Endodermal cell (in vitro differentiated cells): Measurements from ENCODE around the gene GPD2. TPM values are rescaled to one million over a fixed set of nuclear protein-coding genes. Genes with fewer than 3 reads are reported as not detected.

Source experiments
- DNase-seq: peaks from one replicate; pipeline ENCODE4 v3.0.0-alpha.2; 2017
- H3K27ac ChIP-seq: 2 replicates; pipeline ENCODE4 v1.5.1; 2013; ENCODE audit warnings: mild to moderate bottlenecking, low read depth, low read length, moderate library complexity
- H3K27me3 ChIP-seq: 2 replicates; pipeline ENCODE4 v1.6.1; 2013; ENCODE audit warnings: mild to moderate bottlenecking, low read length, moderate library complexity; ENCODE audit not compliant: insufficient read depth, control insufficient read depth, poor library complexity, severe bottlenecking
- H3K36me3 ChIP-seq: 2 replicates; pipeline ENCODE4 v1.7.0; 2013; ENCODE audit warnings: mild to moderate bottlenecking, low read length, moderate library complexity; ENCODE audit not compliant: control insufficient read depth, insufficient read depth
- H3K4me1 ChIP-seq: one replicate; pipeline ENCODE4 v1.7.0; 2013; ENCODE audit warnings: low read length; ENCODE audit not compliant: control insufficient read depth, insufficient read depth
- H3K4me3 ChIP-seq: 2 replicates; pipeline ENCODE4 v1.5.1; 2013; ENCODE audit warnings: mild to moderate bottlenecking, low read length, moderate library complexity
- H3K9ac ChIP-seq: 2 replicates; pipeline ENCODE4 v1.6.1; 2013; ENCODE audit warnings: mild to moderate bottlenecking, low read length, moderate library complexity; ENCODE audit not compliant: poor library complexity, severe bottlenecking; ENCODE audit errors: extremely low read depth
- H3K9me3 ChIP-seq: 2 replicates; pipeline ENCODE4 v1.6.1; 2013; ENCODE audit warnings: mild to moderate bottlenecking, low read length, moderate library complexity; ENCODE audit not compliant: control insufficient read depth
- H3K27ac Mint-ChIP-seq: 2 replicates; pipeline ENCODE4 v1.8.0; 2020; ENCODE audit warnings: mixed read lengths
- H3K27me3 Mint-ChIP-seq: 2 replicates; pipeline ENCODE4 v1.8.0; 2021; ENCODE audit warnings: mild to moderate bottlenecking, mixed read lengths; ENCODE audit not compliant: insufficient read depth
- H3K36me3 Mint-ChIP-seq: 2 replicates; pipeline ENCODE4 v1.8.0; 2020; ENCODE audit warnings: low read depth, mixed read lengths
- H3K4me1 Mint-ChIP-seq: 2 replicates; pipeline ENCODE4 v1.8.0; 2020; ENCODE audit warnings: mixed read lengths
- H3K4me3 Mint-ChIP-seq: 2 replicates; pipeline ENCODE4 v1.8.0; 2020; ENCODE audit warnings: mild to moderate bottlenecking, moderate library complexity, mixed read lengths
- H3K9me3 Mint-ChIP-seq: 2 replicates; pipeline ENCODE4 v1.8.0; 2020; ENCODE audit warnings: mild to moderate bottlenecking, mixed read lengths
- WGBS, 2 experiments: methylation state at CpG; one replicate each; pipeline versions ENCODE4 v1.1.5 to v1.1.7; 2013; ENCODE audit warnings: missing lambda C conversion rate in 2 of 2, mixed read lengths in 1 of 2; ENCODE audit not compliant: insufficient coverage in 1 of 2, insufficient read length in 1 of 2; 5-methylcytosine and 5-hydroxymethylcytosine counted together
- total RNA-seq, 2 donors: library from RNA; stranded (reverse); fragmentation: NEBNext Ultra II Directional in 1 of 2; extraction: Animal tissue kit (Norgen Biotek cat#: 25700) in 1 of 2; gene quantifications; 2 replicates in 1 of 2; 3 replicates in 1 of 2; pipeline ENCODE4 v1.2.1, GENCODE V29; 2021
- TF ChIP-seq, protein P1 (sequence below): fragments of 200-600 bp; sonication (generic); conservative IDR thresholded peaks from 2 replicates; pipeline ENCODE4 v1.5.0; 2021; ENCODE audit warnings: antibody characterized with exemption, mild to moderate bottlenecking

Gene GPD2
- total RNA-seq, 2 donors from 2014 or later: 51.7 to 64.6 TPM

DNA sequence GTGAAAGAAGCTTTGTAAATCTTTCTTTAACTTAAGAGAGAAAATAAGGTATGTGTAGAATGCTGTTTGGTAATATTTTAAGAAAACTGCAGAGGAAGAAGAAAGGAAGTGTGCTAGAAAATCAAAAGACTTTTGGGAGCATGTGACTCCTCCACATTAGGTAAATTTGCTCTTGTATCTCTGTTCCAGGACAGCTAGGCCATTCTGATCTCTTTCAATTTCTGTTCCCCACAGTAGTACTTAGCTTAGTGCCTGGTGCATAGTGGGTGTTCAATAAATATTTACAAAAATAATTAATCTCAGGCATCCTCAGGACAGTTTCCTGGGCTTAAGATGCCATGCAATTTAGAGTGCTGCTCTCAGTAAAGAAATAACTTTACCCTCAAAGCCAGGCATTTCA, 105.0 kb downstream of the GPD2 start:
- TF ChIP-seq, protein P1, sequence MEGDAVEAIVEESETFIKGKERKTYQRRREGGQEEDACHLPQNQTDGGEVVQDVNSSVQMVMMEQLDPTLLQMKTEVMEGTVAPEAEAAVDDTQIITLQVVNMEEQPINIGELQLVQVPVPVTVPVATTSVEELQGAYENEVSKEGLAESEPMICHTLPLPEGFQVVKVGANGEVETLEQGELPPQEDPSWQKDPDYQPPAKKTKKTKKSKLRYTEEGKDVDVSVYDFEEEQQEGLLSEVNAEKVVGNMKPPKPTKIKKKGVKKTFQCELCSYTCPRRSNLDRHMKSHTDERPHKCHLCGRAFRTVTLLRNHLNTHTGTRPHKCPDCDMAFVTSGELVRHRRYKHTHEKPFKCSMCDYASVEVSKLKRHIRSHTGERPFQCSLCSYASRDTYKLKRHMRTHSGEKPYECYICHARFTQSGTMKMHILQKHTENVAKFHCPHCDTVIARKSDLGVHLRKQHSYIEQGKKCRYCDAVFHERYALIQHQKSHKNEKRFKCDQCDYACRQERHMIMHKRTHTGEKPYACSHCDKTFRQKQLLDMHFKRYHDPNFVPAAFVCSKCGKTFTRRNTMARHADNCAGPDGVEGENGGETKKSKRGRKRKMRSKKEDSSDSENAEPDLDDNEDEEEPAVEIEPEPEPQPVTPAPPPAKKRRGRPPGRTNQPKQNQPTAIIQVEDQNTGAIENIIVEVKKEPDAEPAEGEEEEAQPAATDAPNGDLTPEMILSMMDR: no peak
- H3K9me3 Mint-ChIP-seq: peaks cover 3% of the 10 kb centered on the region
- H3K4me3 Mint-ChIP-seq: no peak overlapping the region
- peaks cover 17% of the 10 kb centered on the region for H3K36me3 Mint-ChIP-seq
- H3K9ac ChIP-seq: no peak overlapping the region
- no peak overlapping the region for H3K27ac ChIP-seq
- H3K4me1 ChIP-seq: peaks cover 5% of the 10 kb centered on the region
- H3K4me3 ChIP-seq: no peak overlapping the region
- peaks cover 13% of the 10 kb centered on the region for H3K4me1 Mint-ChIP-seq
- H3K27ac Mint-ChIP-seq: no peak overlapping the region
- no peaks in the 10 kb centered on the region for H3K27me3 Mint-ChIP-seq
- H3K9me3 ChIP-seq: peaks cover 17% of the 10 kb centered on the region
- peaks cover 8% of the 10 kb centered on the region for H3K36me3 ChIP-seq
- H3K27me3 ChIP-seq: no peaks in the 10 kb centered on the region
- no peak for DNase-seq

DNA sequence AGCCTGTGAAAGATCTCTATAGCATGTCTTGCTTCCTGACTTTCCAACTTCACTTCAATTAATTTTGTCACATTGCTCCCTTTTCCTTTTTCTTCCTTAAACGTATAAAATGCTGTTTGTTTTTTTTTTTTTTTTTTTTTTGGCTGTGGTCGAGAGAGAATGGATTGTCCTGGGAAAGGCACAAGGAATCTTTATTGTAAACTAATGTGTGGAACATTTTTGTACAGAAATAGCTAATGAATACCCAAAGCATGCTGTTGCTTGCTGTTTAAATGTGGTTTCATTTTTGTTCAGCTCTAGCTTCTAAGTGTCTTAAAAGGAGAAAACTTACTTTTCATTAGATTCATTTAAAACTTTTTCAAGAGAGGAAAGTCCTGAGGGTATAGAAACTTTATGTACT, 105.5 kb downstream of the GPD2 start:
- H3K36me3 ChIP-seq: peaks cover 8% of the 10 kb centered on the region
- peaks cover 5% of the 10 kb centered on the region for H3K4me1 ChIP-seq
- no peaks in the 10 kb centered on the region for H3K27me3 ChIP-seq
- H3K27me3 Mint-ChIP-seq: no peaks in the 10 kb centered on the region
- no peak overlapping the region for H3K27ac ChIP-seq
- DNase-seq: no peak
- no peak overlapping the region for H3K27ac Mint-ChIP-seq
- TF ChIP-seq, protein P1: no peak
- peaks cover 15% of the 10 kb centered on the region for H3K4me1 Mint-ChIP-seq
- WGBS, 2 experiments: 100% methylated on average over 2 of the region's 2 CpGs; no CpG with 5 or more reads in 1 of the 2 experiments
- no peak overlapping the region for H3K4me3 Mint-ChIP-seq
- H3K4me3 ChIP-seq: no peak overlapping the region
- peaks cover 3% of the 10 kb centered on the region for H3K9me3 Mint-ChIP-seq
- peaks cover 17% of the 10 kb centered on the region for H3K36me3 Mint-ChIP-seq
- H3K9ac ChIP-seq: no peak overlapping the region
- H3K9me3 ChIP-seq: peaks cover 17% of the 10 kb centered on the region

DNA sequence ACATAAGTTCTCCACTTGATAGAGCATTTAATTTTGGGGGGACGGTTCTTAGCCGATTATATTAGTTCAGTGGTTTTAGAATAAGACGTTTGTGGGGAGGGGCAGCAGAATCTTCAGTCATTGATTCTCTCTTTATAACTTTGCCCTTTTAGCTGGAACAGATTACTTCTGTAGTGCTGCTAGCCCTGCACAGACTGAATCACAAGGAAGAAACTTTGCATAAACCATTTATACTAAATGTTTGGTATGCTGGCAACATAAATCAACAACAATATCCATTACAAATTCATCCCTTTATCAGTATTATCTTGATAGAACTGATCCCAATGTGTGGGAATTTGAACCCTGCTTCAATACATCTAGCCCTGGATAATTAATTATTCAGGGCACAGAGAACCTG, 112.2 kb downstream of the GPD2 start:
- H3K4me1 Mint-ChIP-seq: peaks cover 8% of the 10 kb centered on the region
- peaks cover 6% of the 10 kb centered on the region for H3K36me3 Mint-ChIP-seq
- no peak overlapping the region for H3K9ac ChIP-seq
- H3K27me3 Mint-ChIP-seq: no peaks in the 10 kb centered on the region
- TF ChIP-seq, protein P1: no peak
- 73 to 77% methylated on average over 3 of the region's 3 CpGs for WGBS, 2 experiments
- peaks cover 5% of the 10 kb centered on the region for H3K36me3 ChIP-seq
- H3K9me3 ChIP-seq: peaks cover 9% of the 10 kb centered on the region
- no peaks in the 10 kb centered on the region for H3K4me1 ChIP-seq
- no peak overlapping the region for H3K27ac ChIP-seq
- DNase-seq: no peak
- no peaks in the 10 kb centered on the region for H3K27me3 ChIP-seq
- H3K27ac Mint-ChIP-seq: no peak overlapping the region
- H3K9me3 Mint-ChIP-seq: peaks cover 3% of the 10 kb centered on the region
- H3K4me3 Mint-ChIP-seq: no peak overlapping the region
- H3K4me3 ChIP-seq: no peak overlapping the region
